GM18517 (cell line): ENCODE results near the gene UBC.
"Not testable (repeated sequence)": the region's sequence is repeated elsewhere in the genome, so short reads cannot be mapped to it uniquely, and the experiment has no call there.

Experiments
- ATAC-seq: cut with Tn5 transposase; IDR thresholded peaks from one replicate; pipeline ENCODE4 v1.9.1; 2021; ENCODE audit warnings: mild to moderate bottlenecking, moderate library complexity; ENCODE audit not compliant: unreplicated experiment

UBC gene

DNA sequence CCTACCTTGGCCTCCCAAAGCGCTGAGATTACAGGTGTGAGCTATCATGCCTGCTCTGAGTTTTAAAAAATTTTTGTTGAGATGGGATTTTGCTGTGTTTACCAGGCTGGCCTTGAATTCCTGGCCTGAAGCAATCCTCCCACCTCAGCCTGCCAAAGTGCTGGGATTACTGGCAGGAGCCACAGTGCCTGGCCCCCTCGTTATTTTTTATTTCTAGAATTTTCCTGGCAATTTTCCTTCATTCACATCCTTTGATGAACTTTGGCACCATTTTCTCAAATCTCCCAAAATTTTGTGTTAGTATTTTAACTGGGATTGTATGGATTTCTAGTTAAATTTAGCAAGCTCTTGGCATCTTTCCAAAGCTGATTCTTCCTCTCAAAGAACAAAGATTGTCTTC is 26.2 kb downstream of the UBC start:
- no peak for ATAC-seq

DNA sequence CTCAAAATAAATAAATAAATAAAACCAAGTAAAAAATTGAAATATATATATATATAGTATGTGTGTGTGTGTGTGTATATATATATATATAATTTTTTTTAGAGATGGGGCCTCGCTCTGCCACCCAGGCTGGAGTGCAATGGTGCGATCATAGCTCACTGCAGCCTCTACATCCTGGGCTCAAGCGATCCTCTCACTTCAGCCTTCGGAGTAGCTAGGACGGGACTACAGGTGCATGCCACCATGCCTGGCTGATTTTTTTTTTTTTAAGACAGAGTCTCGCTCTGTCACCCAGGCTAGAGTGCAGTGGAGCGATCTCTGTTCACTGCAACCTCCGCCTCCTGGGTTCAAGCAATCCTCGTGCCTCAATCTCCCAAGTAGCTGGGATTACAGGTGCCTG is 26.7 kb downstream of the UBC start:
- ATAC-seq: not testable (repeated sequence)

DNA sequence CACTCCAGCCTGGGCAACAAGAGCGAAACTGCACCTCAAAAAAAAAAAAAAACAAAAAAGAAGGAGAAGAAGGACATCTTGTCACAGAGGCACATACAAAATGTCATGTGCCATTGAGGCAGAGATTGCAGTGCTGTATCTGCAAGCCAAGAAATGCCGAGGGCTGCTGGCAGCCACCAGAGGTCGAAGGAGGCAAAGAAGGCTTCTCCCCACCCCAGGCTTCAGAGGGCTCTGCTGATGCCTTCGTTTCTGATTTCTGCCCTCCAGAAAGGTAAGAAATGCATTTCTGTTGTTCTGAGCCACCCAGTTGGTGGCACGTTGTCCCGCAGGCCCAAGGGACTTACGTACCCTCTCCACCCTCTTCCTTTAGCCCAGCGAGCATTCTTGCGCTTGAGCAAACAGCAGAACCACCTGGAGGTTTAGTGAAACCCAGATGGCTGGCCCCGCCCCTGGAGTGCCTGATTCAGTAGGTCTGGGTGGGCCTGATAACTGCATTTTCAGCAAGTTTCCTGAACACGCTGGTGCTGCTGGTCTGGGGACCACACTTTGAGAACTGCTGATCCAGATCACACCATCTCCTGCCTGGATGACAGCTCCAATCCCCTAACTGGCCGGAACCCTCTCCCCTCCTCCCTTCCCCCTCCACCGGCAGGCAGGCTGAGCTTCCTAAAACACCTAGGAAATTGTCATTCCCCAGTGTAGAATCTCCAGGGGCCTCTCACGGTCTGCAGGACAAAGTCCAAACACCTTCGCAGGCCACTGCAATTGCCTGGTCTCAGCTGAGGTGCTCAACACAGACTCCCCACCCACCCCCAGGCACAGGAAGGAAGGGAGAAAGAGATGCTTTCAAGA is 29.6 kb downstream of the UBC start:
- peak; percentile 93 for ATAC-seq

DNA sequence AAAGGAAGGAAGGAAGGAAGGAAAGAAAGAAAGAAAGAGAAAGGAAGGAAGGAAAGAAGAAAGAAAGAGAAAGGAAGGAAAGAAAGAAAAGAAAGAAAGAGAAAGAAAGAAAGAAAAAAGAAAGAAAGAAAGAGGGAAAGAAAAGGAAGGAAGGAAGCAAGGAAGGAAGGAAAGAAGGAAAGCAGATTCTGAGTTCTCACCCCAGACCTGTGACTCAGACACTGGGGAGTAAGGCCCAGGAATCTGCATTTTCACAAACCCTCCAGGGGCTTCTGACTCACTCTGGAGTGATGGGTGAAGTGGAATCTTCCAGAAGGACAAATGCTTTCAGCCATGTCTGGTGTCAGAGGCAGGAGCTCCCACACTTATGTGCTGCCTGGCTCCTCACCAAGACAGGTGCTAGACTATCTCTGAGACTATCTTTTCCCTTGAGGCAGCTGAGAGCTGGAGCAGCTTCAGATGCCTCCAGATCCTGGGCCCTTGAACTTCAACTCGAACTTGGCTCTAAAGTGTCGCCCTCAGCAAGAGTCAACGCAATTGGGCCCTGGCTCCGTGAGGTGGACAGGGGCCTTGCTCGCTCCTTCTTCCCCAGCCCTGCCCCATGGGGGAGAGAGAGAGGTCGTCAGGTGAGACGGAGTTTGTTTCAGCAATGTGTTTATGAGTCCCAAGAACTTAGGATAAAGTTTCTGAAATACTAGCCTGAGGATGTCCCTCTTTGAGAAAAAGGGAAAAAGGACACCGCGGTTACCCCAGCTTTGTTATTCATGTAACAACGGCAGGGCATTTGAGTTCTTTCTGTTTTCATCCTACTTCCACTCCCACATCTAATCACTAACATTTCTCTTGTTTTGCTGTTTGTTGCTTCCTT is 31.0 kb downstream of the UBC start:
- no peak for ATAC-seq

DNA sequence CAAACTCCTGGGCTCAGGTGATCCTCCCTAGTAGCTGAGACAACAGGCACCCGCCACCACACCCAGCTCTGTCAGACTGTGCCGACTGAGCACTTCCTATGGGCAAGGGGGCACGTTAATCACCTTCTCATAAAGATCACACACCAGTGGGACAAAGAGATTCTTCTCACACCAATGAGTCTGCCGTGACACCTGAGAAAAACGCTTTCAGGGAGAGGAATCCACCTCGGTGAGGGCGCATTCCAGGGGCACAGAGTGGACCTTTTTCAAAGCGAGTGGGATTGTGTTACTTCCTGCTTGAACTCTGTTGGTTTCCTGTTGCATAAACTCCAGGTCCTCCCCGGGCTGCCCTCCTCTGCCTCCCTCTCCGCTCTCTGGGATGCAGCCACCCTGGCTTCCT is 33.3 kb downstream of the UBC start:
- ATAC-seq: no peak

DNA sequence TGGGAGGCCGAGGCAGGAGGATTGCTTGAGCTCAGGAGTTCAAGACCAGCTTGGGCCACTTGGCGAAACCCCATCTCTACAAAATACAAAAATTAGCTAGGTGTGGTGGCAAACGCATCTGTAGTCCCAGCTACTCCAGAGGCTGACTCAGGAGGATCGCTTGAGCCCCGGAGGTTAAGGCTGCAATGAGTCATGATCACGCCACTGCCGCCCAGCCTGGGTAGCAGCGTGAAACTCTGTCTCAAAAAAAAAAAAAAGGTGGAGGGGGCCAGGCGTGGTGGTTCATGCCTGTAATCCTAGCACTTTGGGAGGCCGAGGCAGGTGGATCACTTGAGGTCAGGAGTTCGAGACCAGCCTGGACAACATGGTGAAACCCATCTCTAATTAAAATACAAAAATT is 34.1 kb downstream of the UBC start:
- not testable (repeated sequence) for ATAC-seq

DNA sequence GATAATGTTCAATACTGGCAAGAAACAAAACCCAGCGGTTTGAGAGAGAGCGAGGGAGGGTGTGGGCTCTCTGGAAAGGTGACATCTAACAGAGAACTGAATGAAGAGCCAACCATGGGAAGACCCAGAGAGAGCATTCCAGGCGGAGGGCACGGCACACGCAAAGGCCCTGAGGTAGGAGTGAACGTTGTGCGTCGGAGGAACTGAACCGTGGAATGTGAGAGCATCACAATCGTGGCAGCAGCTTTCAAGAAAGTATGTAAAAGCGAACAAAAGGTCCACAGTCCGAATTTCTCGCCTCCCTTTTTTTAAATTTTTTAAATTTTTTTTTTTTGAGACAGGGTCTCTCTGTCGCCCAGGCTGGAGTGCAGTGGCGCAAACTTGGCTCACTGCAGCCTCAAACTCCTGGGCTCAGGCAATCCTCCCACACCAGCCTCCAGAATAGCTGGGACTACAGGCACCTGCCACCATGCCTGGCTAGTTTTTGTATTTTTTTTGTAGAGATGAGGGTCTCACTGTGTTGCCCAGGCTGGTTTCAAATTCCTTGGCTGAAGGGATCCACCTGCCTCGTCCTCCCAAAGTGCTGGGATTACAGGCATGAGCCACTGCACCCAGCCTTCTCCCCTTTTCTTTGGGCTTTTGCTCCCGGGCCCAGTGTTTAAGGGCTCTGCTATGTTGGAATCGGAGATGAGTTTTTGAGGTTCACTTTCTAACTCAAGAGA is 35.5 kb downstream of the UBC start:
- no peak for ATAC-seq

DNA sequence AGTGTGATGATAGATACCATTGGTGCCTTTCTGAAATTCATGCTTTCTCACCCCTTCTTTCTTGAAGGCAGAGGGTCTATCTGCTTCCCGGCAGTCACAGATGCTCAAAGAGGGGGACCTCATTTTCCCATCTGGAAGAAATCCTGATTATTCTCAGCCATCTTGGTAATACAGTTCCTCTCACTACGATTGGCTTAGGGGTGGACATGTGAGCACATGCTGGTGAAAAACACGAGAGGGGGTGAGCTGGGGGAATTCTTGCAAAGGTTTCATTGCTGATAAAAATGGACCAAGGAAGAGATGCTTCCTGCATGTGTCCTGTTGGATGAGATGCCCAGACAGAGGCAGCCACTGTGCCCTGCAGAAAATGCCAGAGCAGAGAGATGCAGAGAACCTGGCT is 37.0 kb downstream of the UBC start:
- ATAC-seq: no peak

DNA sequence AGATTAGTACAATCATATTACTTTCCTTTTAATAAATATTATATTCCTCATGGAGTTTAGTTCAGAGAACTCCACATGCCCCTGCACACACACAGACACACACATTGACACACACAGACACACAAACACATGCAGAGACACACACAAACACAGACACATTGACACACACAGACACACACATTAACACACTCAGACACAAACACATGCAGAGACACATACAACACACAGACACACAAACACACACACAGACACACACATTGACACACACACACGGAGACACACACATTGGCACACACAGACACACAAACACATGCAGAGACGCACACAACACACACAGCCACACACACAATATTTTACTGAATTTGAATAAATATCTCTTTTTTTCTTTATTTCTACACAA is 38.3 kb downstream of the UBC start:
- ATAC-seq: no peak

DNA sequence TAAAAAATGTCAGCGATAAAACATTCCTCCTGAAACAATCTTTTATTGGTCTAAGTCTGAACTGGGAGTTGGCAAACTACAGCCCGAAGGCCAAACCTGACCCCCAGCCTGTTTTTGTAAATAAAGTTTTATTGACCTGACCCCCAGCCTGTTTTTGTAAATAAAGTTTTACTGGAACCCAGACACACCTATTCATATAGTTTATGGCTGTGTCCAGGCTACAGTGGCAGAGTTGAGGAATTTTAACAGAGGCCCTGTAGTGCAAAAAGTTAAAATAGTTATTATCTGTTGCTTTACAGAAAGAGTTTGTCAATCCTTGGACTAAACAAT is 38.7 kb downstream of the UBC start:
- ATAC-seq: no peak

DNA sequence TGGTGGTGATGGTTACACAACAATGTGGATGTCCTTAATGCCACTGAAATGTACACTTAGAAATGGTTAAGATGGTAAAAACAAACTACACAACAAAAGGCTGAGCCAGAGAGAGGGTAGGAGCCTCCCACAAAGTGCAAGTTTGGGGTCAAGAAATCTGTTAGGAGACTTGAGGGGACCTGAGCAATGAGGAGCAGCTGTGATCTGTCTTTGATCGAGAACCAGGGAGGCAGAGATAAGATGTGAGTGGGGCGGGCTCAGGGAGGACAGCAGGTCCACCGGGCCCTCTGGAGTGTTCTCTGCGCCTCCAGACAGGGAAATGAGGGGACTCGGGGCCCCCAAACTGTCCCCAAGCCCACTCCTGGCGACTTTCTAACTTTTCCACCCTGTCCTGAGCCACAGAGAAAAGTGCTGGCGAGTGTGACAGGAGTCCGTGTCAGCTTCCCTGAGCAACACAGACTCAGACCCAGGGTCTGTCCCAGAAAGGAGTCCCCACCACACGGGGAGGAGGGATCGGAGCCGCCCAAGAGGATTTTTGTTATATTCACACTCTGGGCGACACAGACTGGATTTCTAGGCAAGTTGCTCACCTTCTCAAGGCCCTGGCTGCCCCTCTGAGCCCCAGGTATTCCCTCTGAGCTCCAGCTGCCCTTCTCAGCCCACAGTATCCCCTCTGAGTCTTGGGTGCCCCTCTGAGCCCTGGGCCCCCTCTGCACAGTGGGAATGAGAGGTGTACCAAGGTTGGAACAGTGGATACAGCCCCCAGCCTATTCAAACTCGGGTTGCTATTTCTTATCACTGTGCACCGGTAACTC is 39.3 kb downstream of the UBC start:
- no peak for ATAC-seq

DNA sequence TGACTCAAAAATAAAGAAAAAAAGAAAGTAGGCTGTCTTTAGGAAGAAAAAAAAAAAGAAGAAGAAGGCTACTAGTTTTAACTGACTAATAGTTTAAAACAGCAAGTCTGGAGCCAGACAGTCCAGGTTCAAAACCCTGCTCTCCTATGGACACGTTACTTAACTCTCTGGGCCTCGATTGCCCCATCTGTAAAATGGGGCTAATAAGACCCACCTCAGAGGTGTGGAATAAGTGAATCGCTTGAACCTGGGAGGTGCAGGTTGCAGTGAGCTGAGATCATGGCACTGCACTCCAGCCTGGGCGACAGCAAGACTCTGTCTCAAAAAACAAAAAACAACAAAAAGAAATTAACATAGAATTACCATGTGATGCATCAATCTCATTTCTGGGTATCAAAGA is 40.3 kb downstream of the UBC start:
- ATAC-seq: no peak

DNA sequence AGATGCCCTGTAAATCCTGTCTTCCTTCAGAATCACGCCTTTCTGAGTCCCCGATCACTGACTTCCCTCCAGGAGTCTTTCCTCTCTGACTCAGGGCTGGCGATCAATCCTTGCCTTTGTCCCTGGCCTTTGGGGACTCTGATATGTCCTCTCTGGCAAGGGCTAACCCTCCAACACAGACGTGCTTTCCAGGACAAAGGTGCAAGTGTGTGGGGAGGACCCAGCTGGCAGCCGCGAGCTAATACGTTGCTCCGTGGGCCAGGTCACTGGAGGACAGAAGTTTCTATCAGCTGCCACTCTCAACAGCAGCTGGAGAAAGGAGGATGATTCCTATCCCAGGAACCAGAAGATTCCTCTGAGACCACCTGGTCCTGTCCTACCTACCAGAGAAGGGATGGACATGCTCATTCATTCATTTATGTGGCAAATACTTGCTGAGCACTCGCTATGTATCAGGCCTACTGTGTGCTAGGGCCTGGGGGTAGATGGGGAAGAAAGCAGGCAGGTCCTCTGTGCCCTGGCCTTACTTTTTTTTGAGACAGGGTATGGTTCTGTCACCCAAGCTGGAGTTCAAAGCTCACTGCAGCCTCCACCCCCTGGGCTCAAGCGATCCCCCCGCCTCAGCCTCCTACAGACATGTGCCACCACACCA is 42.3 kb downstream of the UBC start:
- no peak for ATAC-seq

DNA sequence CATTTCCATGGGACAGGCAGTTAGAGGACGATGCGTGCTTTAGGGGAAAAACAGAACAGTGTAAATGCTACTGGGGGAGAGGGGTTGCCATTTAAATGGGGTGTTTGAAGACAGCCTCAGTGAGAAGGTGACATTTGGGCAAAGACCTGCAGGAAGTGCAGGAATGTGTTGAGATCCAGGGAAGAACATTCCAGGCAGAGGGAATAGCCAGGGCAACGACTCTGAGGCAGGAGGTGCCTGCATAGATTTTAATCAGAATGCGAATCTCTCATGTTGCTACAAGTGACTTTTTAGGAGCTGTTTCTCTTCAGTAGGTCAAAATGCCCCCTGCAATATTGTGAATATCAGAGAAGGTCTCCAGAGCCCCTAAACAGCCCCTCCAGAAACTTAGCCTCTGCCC is 43.2 kb downstream of the UBC start:
- ATAC-seq: no peak

DNA sequence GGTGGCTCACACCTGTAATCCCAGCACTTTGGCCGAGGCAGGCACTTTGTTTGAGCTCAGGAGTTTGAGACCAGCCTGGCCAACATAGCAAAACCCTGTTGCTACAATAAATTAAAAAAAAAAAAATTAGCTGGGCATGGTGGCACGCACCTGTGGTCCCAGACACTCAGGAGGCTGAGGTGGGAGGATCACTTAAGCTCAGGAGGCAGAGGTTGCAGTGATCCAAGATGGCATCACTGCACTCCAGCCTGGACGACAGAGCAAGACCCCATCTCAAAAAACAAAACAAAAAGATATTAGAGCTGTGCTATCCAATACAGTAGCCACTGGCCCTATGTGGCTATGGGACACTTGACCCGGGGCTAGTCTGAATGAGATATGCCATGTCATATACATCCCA is 43.9 kb downstream of the UBC start:
- ATAC-seq: no peak

DNA sequence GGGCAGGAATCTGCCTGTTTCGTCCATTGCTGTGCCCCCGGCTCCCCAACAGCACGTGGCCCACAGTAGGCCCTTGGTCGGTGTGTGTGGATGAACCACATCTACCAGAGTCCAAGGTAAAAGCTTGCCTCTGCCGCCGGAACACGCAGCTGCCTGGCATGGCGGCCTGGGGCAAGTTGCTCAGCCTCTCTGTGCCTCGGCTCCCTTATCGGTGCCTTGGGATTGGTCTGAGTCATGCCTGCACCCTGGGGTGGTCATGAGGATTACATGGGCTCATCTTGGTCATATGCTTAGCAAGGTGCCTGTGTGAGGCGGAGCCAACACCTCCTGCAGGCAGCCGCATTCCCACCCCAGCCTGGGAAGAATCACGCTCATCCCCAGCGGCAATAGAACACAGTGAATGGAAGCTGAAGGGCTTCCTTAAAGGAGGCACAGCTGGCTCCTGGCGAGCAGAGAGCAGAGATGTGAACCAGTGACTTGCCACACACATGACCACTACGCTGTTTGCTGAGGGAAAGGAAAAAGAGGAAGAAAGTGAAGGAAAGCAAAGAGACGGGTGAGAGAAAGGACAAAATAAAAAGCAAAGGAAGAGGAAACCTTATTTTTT is 45.3 kb downstream of the UBC start:
- ATAC-seq: no peak

DNA sequence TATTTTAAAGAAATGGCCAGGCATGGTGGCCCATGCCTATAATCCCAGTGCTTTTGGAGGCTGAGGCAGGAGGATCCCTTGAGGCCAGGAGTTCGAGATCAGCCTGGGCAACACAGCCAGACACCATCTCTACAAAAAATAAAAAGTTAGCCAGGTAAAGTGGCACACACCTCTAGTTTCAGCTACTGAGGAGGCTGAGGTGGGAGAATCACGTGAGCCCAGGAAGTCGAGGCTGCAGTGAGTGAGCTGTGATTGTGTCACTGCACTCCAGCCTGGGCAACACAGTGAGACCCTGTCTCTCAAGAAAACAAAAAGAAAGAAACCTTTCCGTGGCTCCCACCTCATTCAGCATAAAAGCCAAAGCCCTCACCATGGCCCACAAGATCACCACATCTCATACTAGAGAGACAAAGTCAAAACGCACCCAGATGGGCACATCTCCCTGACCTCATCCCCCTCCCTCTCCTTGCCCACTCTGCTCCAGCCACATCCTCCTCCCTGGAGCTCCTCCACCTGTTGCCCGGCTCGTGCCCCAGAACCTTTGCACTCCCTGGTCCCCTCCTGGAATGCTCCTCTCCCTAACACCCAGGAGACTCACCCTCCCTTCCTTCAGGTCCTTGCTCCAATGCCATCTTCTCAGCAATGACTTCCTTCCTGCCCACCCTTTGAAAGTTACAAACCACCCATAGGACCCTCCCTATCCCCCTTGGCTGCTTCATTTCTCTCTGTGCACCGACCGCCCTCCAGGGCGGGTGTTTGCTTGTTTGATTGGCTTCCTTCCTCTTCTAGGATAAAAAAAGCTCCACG is 46.0 kb downstream of the UBC start:
- ATAC-seq: no peak

DNA sequence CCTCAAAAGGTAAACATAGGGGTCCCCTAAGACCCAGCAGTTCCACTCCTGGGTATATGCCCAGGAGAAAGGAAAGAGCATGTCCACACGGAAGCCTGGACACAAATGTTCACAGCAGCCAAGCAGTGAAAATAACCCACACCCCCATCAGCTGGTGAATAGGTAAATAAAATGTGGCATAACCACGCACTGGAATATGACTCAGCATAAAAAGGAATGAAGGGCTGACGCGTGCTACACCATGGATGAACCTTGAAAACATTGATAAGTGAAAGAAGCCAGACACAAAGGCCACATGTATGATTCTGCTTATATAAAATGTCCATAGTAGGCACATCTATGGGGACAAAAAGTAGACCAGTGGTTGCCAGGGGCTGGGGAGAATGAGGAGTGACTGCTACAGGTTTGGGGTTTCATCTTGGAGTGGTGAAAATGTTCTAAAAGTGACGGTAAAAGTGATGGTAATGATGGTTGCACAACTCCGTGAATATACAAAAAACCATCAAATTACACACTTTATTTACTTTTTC is 47.0 kb downstream of the UBC start:
- no peak for ATAC-seq

DNA sequence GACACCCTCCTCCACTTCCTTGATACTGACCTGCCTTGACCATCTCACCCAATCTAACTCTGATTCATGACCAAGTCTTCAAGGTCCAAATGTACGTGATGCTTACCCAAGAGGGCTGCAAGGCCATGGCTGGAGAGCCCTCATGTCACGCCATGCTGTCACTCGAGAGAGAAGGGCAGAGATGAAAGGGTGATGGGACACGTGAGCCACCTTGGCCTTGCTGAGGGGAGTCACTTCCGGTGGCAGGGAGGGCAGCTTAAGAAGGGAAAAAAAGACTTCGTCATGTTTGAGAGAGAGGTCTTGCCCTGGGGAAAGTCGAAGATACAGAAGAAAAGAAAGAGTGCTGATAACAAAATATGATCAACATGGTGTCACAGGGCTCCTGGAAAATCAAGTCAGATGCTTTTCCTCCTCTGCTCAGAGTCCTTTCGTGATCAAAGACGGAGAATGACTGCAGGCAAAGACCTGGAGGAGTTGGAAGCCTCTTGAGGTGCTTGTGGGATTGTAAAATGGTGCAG is 47.5 kb downstream of the UBC start:
- ATAC-seq: no peak
